ENCODE measurements around the gene SUFU. TPM values are rescaled to one million over a fixed set of nuclear protein-coding genes. Genes with fewer than 3 reads are reported as not detected.

Gene SUFU
- total and polyA plus RNA-seq, 2 of the 8 experiments (the other 6 are each of a cell fraction or from before 2014, with no cell fraction given): 7.0 to 10.8 TPM

- no peak for TF ChIP-seq CHD7 (IDR thresholded peaks at IDR 0.05; ENCODE audit: insufficient replicate concordance, low read length)
- peak; percentile 82 for TF ChIP-seq E2F6 (IDR thresholded peaks at IDR 0.05)
- TF ChIP-seq POLR2AphosphoS5 (IDR thresholded peaks at IDR 0.05; ENCODE audit: low read depth, low read length): no peak
- TF ChIP-seq CREB1 (IDR thresholded peaks at IDR 0.05): no peak
- TF ChIP-seq RBBP5 (IDR thresholded peaks at IDR 0.05; ENCODE audit: borderline replicate concordance, low read depth, low read length): 0 out of 2 replicates have a peak, but pooled peaks have one; percentile 58
- TF ChIP-seq SP2 (IDR thresholded peaks at IDR 0.05; ENCODE audit: low read length): no peak
- TF ChIP-seq MAFK (IDR thresholded peaks at IDR 0.05; ENCODE audit: low read depth, low read length): no peak
- peak; percentile 59 for TF ChIP-seq TAF1 (IDR thresholded peaks at IDR 0.05; ENCODE audit: low read depth, low read length)
- peak in 1 of 2 experiments; percentile 62; a peak in 1 of 4 replicates for TF ChIP-seq SIN3A (conservative IDR thresholded peaks at IDR 0.05 in 1 of 2, IDR thresholded peaks at IDR 0.05 in 1 of 2; ENCODE audit: low read depth in 1 of 2, low read length in 2 of 2)
- no peak for TF ChIP-seq CTBP2 (IDR thresholded peaks at IDR 0.05; ENCODE audit: borderline replicate concordance, insufficient read depth, insufficient read length, low read length)
Measured at GRCh38 chr10:102678842-102679289, 175.1 kb downstream of the SUFU start (continued).

Data from H1 (cell line).